BE2C (cell line): ENCODE data around the gene GRK3.

Experiments used
- DNase-seq: peaks from one replicate; pipeline ENCODE4 v3.0.0-alpha.2; 2020
- H3K27me3 ChIP-seq: fragments of 250-450 bp; sonication (Bioruptor Pico); 2 replicates; pipeline ENCODE4 v1.5.1; 2020; ENCODE audit warnings: mild to moderate bottlenecking
- H3K36me3 ChIP-seq: fragments of 250-450 bp; sonication (Bioruptor Pico); 2 replicates; pipeline ENCODE4 v1.5.1; 2020; ENCODE audit warnings: mild to moderate bottlenecking
- H3K4me1 ChIP-seq: fragments of 250-450 bp; sonication (Bioruptor Pico); 2 replicates; pipeline ENCODE4 v1.5.1; 2020
- H3K4me3 ChIP-seq: 2 replicates; pipeline ENCODE4 v1.5.1; 2011; ENCODE audit warnings: low read depth, low read length
- H3K9me3 ChIP-seq: fragments of 250-450 bp; sonication (Bioruptor Pico); 2 replicates; pipeline ENCODE4 v1.5.1; 2020
- CTCF ChIP-seq: IDR thresholded peaks from 2 replicates; pipeline ENCODE4 v1.5.1; 2012; ENCODE audit warnings: mild to moderate bottlenecking, low read depth, low read length

Gene GRK3

GRCh38 chr22:25637672-25638071 is 73.2 kb downstream of the GRK3 start:
- Histone ChIP-seq H3K4me3 (no peak overlapping the region), H3K36me3 (peaks cover 42% of the 10 kb centered on the region), H3K27me3 (no peaks in the 10 kb centered on the region), H3K4me1 (no peaks in the 10 kb centered on the region), H3K9me3 (no peaks in the 10 kb centered on the region; the same call in 1 of the 2 replicates)
- TF ChIP-seq CTCF, result no peak
- no peak for DNase-seq

DNA sequence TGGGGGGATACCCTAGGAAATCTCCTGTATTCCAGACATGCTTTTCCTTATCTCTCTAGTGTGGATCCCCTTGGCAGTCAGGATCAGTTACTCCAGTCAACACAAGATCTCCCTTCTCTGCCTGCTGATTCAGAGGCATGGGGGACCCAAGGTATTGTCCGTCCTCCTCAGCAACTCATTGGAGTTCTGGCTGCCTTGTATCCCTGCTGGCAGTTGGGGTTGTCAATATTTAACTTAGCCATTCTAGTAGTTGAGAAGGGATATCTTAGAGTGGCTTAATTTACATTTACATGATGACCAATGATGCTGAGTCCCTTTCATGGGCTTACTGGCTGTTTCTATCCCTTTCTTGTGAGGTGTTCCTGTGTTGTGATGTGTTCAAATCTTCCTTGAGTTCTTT is 74.2 kb downstream of the GRK3 start:
- Histone ChIP-seq H3K4me3 (no peak overlapping the region), H3K36me3 (peaks cover 52% of the 10 kb centered on the region), H3K27me3 (no peaks in the 10 kb centered on the region), H3K4me1 (no peaks in the 10 kb centered on the region), H3K9me3 (no peaks in the 10 kb centered on the region; the same call in 1 of the 2 replicates)
- no peak for DNase-seq
- no peak for TF ChIP-seq CTCF

DNA sequence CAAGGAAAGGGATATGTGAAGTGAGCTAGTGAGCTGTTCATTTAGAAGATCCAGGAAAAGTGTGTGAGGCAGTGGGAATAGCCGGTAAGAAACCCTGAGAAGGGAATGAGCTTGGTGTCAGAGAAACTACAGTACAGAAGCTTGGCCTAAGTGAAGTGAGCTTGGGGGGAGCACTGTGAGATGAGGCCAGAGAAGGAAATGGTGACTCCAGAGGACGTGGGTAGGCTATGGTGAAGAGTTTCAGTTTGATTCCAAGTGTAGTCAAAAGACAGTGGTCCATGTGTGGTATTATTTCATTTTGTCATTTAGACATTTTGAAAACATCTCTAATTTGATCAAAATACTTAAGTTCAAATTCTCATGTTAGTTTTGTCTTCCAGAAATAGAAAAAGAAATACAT is 77.2 kb downstream of the GRK3 start:
- no peak for TF ChIP-seq CTCF
- H3K27me3 ChIP-seq, result no peaks in the 10 kb centered on the region
- H3K36me3 ChIP-seq, result peaks cover 72% of the 10 kb centered on the region
- H3K9me3 ChIP-seq, result no peaks in the 10 kb centered on the region; the same call in 1 of the 2 replicates
- H3K4me1 ChIP-seq, result no peaks in the 10 kb centered on the region
- DNase-seq, result no peak
- H3K4me3 ChIP-seq, result no peak overlapping the region

GRCh38 chr22:25643232-25644000 is 78.9 kb downstream of the GRK3 start:
- Histone ChIP-seq H3K9me3 (no peaks in the 10 kb centered on the region; the same call in 1 of the 2 replicates), H3K4me1 (peaks cover 5% of the 10 kb centered on the region), H3K36me3 (peaks cover 70% of the 10 kb centered on the region), H3K4me3 (no peak overlapping the region), H3K27me3 (no peaks in the 10 kb centered on the region)
- DNase-seq, result no peak
- no peak for TF ChIP-seq CTCF

- no peak overlapping the region for H3K4me3 ChIP-seq
- DNase-seq, result no peak
- peaks cover 5% of the 10 kb centered on the region for H3K4me1 ChIP-seq
- TF ChIP-seq CTCF, result no peak
- peaks cover 72% of the 10 kb centered on the region for H3K36me3 ChIP-seq
- H3K27me3 ChIP-seq, result no peaks in the 10 kb centered on the region
- no peaks in the 10 kb centered on the region; the same call in 1 of the 2 replicates for H3K9me3 ChIP-seq
Measured at GRCh38 chr22:25644122-25644521, 79.6 kb downstream of the GRK3 start.

- H3K9me3 ChIP-seq, result no peaks in the 10 kb centered on the region; the same call in 1 of the 2 replicates
- no peaks in the 10 kb centered on the region for H3K27me3 ChIP-seq
- peaks cover 71% of the 10 kb centered on the region for H3K36me3 ChIP-seq
- peaks cover 5% of the 10 kb centered on the region for H3K4me1 ChIP-seq
- no peak for DNase-seq
- TF ChIP-seq CTCF, result no peak
- H3K4me3 ChIP-seq, result no peak overlapping the region
Measured at GRCh38 chr22:25645266-25645665, 80.8 kb downstream of the GRK3 start.
